ENCODE measurements around the gene GPSM3.
"Not testable (repeated sequence)": the region's sequence is repeated elsewhere in the genome, so short reads cannot be mapped to it uniquely, and the experiment has no call there.

The GPSM3 gene

DNA sequence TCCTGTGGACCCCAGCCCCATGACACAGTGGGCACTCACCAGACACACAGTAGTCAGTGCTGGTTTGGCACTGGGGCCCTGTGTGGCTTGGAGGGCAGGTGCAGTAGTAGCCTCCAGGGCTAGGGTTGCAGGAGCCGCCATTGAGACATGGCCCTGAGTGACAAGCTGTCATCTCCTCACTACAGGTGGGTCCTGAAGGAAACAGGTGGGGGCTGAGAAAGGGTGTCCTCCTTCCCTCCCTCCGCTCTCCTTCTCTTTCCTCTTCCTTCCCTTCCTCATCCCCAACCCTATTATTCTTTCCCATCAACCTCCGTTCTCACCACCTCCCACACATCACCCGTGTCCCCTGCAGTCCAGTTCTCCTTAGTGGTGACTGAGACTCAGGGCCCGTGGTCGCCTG, 21.2 kb upstream of the GPSM3 start:
- no peak for TF ChIP-seq ZNF274 (IDR thresholded peaks at IDR 0.05; ENCODE audit: low read depth, low read length)
- H3K4me3 ChIP-seq (ENCODE audit: low read length), result no peak overlapping the region

DNA sequence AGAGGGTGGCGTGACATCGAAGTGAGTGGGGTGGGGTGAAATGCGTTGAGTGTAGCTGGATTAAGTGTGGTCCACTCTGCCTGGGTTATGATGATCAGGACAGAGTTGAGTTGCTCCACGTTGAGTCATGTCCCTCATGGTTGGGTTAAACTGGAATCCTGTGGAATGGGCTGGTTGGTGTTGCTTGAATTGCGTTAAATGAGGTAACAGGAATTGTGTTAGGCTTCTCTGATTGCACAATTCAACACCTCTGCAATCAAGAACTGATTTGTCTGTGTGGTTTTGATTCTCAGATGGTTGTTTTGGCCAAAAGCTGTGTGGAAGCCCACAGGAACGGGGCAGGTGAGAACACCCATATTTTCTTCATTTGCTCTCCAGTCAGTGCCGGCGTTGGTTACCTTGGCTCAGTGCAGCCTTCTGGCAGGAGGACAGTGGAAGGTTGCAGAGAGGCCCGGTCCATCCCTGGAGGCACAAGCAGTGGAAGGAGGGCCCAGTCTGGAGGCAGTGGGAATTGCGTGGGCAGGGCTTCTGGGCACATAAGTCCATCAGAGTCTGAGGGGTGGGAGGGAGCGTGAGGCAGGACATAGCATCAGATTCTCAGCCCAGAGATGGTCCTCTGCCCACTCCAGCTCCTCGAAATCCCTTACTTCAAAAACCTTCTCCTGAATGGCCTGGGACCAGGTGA, 19.8 kb upstream of the GPSM3 start:
- H3K4me3 ChIP-seq (ENCODE audit: low read length), result no peak overlapping the region
- TF ChIP-seq ZNF274 (IDR thresholded peaks at IDR 0.05; ENCODE audit: low read depth, low read length), result no peak

DNA sequence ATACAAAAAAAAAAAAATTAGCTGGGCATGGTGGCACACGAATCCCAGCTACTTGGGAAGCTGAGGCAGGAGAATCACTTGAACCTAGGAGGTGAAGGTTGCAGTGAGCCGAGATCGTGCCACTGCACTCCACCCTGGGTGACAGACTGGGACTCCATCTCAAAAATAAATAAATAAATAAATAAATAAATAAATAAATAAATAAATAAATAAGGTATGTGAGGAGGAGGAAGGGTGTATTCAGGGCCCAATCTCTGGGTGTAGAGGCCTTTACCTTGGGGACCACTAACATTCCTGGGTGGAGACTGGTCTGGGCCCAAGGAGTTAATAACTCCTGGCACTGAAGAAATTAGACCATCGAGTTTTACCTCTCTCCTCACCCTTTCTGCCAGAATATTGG, 19.0 kb upstream of the GPSM3 start:
- not testable (repeated sequence) for H3K4me3 ChIP-seq (ENCODE audit: low read length)

GRCh38 chr6:32210191-32210601, 17.8 kb upstream of the GPSM3 start:
- no peak overlapping the region for H3K4me3 ChIP-seq (ENCODE audit: low read length)
- TF ChIP-seq ZNF274 (IDR thresholded peaks at IDR 0.05; ENCODE audit: low read depth, low read length), result no peak

GRCh38 chr6:32208996-32209395, 16.6 kb upstream of the GPSM3 start:
- no peak overlapping the region for H3K4me3 ChIP-seq (ENCODE audit: low read length)
- no peak for TF ChIP-seq ZNF274 (IDR thresholded peaks at IDR 0.05; ENCODE audit: low read depth, low read length)

- no peak overlapping the region for H3K4me3 ChIP-seq (ENCODE audit: low read length)
- no peak for TF ChIP-seq ZNF274 (IDR thresholded peaks at IDR 0.05; ENCODE audit: low read depth, low read length)
These were observed 11.8 kb upstream of the GPSM3 start for GRCh38 chr6:32204268-32204715.

- H3K4me3 ChIP-seq (ENCODE audit: low read length), result no peak overlapping the region
- no peak for TF ChIP-seq ZNF274 (IDR thresholded peaks at IDR 0.05; ENCODE audit: low read depth, low read length)
These were observed 11.2 kb upstream of the GPSM3 start for GRCh38 chr6:32203426-32204267.

DNA sequence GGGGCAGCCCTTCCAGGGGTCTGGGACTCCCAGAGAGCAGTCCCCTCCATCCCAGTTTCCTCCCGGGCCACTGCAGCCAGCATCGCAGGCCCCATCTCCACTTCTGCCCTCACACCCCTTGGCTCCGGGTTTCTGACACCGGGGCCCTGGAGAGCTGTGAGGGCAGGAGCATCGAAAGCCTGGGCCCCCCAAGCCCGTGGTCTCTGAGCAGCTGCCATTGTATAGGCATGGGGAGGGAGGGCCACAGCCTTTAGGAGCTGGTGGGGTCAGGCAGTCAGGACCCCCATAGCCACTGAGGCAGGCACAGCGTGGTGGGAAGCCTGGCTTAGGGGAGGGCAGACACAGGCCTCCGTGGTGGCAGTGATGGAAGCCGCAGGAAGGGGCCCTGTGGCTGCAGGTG, 9.7 kb upstream of the GPSM3 start:
- TF ChIP-seq ZNF274 (IDR thresholded peaks at IDR 0.05; ENCODE audit: low read depth, low read length), result no peak
- H3K4me3 ChIP-seq (ENCODE audit: low read length), result no peak overlapping the region

GRCh38 chr6:32200711-32201475, 8.4 kb upstream of the GPSM3 start:
- H3K4me3 ChIP-seq (ENCODE audit: low read length), result no peak overlapping the region
- TF ChIP-seq ZNF274 (IDR thresholded peaks at IDR 0.05; ENCODE audit: low read depth, low read length), result no peak

DNA sequence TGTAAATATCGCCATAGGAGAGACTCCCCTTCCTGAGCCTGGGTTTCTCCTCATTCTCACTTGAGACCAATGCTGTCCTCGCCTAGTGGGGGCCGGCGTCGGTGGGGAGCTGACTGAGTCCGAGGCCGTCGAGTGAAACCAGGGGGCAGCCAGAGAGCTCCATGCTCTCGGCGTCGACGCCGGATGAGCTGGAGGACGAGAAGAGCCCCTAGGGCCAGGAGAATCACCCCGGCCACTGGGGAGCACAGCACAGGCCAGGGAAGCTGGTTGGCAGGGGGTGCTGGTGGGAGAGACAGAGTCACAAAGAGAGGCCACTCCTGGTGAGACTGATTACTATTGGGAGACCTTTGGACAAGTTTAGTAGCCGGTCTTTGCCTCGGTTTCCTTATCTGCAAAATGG, 6.4 kb upstream of the GPSM3 start:
- no peak for TF ChIP-seq ZNF274 (IDR thresholded peaks at IDR 0.05; ENCODE audit: low read depth, low read length)
- H3K4me3 ChIP-seq (ENCODE audit: low read length), result no peak overlapping the region

GRCh38 chr6:32198345-32198696, 5.9 kb upstream of the GPSM3 start:
- no peak for TF ChIP-seq ZNF274 (IDR thresholded peaks at IDR 0.05; ENCODE audit: low read depth, low read length)

GRCh38 chr6:32196682-32197616, 4.5 kb upstream of the GPSM3 start:
- H3K4me3 ChIP-seq (ENCODE audit: low read length), result peak overlapping the region; percentile 78; the same call in 1 of the 2 replicates
- TF ChIP-seq ZNF274 (IDR thresholded peaks at IDR 0.05; ENCODE audit: low read depth, low read length), result no peak

More at GRCh38 chr6:32198345-32198696, 5.9 kb upstream of the GPSM3 start:
- H3K4me3 ChIP-seq (ENCODE audit: low read length), result no peak overlapping the region

- H3K4me3 ChIP-seq (ENCODE audit: low read length), result peak overlapping the region; percentile 78
- TF ChIP-seq ZNF274 (IDR thresholded peaks at IDR 0.05; ENCODE audit: low read depth, low read length), result no peak
These were observed 3.6 kb upstream of the GPSM3 start for GRCh38 chr6:32195902-32196681.
